ENCODE measurements around the gene RPP25.

The RPP25 gene

GRCh38 chr15:74906067-74906449 lies 50.5 kb downstream of the RPP25 start:
- H3K4me1 ChIP-seq: peaks cover 46% of the 10 kb centered on the region
- peak overlapping the region; percentile 89 for H3K27ac ChIP-seq
- no peaks in the 10 kb centered on the region for H4K20me1 ChIP-seq
- peaks cover 47% of the 10 kb centered on the region for H3K36me3 ChIP-seq
- H3K9ac ChIP-seq: peak overlapping the region; percentile 85
- no peaks in the 10 kb centered on the region for H3K9me3 ChIP-seq
- H3K4me3 ChIP-seq: peak overlapping the region; percentile 92
- peak overlapping the region; percentile 86 for H3K4me2 ChIP-seq
- no peak for TF ChIP-seq Cebpa-rat (IDR thresholded peaks at IDR 0.05)
- H3K27me3 ChIP-seq: no peaks in the 10 kb centered on the region

Measured in BLaER1 (cell line).